Uterus (tissue), 2 donors: ENCODE data around the gene KCNMB2.

Experiments used
- POLR2A ChIP-seq, 2 donors: fragments of 450-650 bp; IDR thresholded peaks; one replicate each; pipeline ENCODE4 v1.6.1; 2016; ENCODE audit warnings: antibody characterized with exemption in 2 of 2, mild to moderate bottlenecking in 1 of 2, moderate library complexity in 1 of 2
- TF ChIP-seq, protein P1 (sequence below), 4 experiments: fragments of 200-600 bp in 2 of 4; fragments of 450-650 bp in 2 of 4; sonication (generic) in 2 of 4; IDR thresholded peaks; one replicate each; pipeline ENCODE4 v1.5.1; 2016 to 2019; ENCODE audit warnings: antibody characterized with exemption in 4 of 4, mild to moderate bottlenecking in 2 of 4, moderate library complexity in 1 of 4

DNA sequence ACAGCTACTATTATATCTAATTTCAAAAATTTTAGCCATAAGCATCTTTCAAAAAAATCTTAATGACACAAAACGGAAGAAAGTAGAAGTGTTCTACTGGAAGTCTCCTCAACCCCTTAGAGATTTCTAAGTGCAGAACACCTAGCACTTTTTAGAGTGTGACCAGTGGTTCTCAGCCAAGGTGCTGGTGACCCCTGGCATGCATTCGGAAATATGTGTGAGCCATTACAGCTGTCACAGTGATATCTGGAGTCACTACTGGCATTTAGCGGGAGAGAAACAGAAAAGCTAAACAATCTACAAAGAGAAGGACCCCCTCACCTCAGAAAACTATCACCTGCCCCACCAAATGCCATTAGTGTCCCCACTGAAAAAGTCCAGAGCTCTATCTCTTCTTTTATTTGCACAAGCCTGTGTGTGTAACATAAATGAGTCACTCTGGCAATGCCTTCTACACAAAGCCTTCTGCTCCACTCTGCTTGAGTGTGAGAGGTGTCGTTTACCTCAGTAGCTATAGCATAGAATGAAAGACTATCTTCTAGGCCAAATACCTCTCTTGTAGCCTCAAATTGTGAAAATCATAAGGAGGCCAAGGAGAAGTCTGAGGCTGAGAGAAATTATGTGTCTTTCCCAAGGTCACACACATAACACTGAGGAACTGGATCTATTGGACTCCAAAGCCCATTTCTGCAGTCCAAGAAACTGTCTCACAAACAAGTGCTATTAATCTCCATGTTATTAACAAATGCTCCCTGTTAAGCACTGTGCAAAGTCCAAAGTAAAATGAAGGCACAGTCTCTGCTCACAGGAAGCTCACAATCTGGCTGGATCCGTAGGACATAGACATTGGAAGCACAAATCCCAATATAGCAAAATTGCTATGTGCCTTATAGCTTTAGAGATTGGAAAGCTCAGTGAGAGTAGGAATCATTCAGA lies 28.5 kb upstream of the KCNMB2 start:
- TF ChIP-seq, protein P1, sequence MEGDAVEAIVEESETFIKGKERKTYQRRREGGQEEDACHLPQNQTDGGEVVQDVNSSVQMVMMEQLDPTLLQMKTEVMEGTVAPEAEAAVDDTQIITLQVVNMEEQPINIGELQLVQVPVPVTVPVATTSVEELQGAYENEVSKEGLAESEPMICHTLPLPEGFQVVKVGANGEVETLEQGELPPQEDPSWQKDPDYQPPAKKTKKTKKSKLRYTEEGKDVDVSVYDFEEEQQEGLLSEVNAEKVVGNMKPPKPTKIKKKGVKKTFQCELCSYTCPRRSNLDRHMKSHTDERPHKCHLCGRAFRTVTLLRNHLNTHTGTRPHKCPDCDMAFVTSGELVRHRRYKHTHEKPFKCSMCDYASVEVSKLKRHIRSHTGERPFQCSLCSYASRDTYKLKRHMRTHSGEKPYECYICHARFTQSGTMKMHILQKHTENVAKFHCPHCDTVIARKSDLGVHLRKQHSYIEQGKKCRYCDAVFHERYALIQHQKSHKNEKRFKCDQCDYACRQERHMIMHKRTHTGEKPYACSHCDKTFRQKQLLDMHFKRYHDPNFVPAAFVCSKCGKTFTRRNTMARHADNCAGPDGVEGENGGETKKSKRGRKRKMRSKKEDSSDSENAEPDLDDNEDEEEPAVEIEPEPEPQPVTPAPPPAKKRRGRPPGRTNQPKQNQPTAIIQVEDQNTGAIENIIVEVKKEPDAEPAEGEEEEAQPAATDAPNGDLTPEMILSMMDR (IDR thresholded peaks at IDR 0.05): no peak
- TF ChIP-seq POLR2A (IDR thresholded peaks at IDR 0.05): no peak
